Measurements from ENCODE around the gene CCDC92. TPM values are rescaled to one million over a fixed set of nuclear protein-coding genes. Genes with fewer than 3 reads are reported as not detected.

CCDC92 gene
- total RNA-seq, 1 donor from 2014 or later: 45.6 TPM

- no peak for DNase-seq (ENCODE audit: low spot score)
Measured at GRCh38 chr12:124002021-124002644, 29.5 kb upstream of the CCDC92 start.

DNA sequence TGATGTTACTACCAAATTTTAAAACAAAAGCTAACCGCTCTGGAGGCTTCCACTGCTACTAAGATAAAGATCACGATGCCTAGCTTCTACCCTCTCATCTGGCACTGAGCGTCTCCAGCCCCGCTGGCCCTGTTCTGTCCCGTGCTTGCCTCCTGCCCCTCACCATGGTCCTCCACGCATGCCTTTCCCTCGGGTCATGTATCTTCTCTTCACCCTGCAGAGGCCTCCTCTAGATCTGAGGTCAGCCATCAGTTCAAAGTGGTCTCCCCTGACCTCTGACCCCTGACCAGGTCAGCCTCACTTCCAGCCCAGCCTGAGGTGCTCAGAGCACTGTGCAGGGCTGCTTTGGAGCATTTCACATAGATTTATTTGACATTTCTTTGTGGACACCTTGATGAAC, 28.7 kb upstream of the CCDC92 start:
- DNase-seq (ENCODE audit: low spot score): no peak

- no peak for DNase-seq (ENCODE audit: low spot score)
Measured at GRCh38 chr12:124000111-124000510, 27.5 kb upstream of the CCDC92 start.

- DNase-seq (ENCODE audit: low spot score): no peak
Measured at GRCh38 chr12:123998991-123999359, 26.3 kb upstream of the CCDC92 start.

GRCh38 chr12:123998344-123998990, 25.8 kb upstream of the CCDC92 start:
- no peak for DNase-seq (ENCODE audit: low spot score)

DNA sequence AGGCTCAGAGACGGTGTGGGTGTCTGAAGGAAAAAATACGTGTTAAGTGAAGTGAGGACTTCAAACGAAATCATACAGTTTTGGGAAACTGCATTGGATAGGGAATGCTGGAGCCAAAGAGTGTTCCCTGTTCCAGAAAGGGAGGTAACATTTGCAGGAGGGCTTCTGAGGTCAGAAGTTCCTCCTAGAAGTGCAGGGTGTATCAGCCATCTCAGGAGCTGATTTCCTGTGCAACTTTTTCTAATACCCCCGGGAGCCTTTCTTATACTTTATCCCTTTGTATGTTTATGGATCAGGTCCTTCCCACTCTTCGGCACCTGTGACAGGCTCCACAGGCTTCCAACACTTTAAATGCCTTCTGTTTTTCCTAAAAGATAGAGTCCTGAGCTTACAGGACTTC, 25.3 kb upstream of the CCDC92 start:
- no peak for DNase-seq (ENCODE audit: low spot score)

- no peak for DNase-seq (ENCODE audit: low spot score)
Measured at GRCh38 chr12:123997033-123997822, 24.6 kb upstream of the CCDC92 start.

DNA sequence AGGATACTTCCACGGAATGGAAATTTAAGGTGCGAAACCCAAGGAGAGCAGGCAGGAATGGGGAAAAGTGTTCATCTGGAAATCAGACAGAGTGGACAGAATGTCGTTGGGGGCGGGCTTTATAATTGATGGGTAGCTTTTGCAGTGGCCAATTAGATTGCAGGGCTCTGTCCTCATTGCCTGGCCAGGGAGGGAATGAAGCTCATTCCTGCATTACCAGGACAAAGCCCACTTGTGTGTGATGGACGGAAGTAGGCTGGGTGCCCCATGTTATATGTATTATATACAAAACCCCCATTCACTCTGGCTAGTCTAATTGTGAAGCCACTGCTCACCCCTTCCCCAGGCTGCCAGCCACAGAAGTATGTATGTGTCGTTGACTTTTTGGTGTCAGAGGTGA, 23.9 kb upstream of the CCDC92 start:
- no peak for DNase-seq (ENCODE audit: low spot score)

DNA sequence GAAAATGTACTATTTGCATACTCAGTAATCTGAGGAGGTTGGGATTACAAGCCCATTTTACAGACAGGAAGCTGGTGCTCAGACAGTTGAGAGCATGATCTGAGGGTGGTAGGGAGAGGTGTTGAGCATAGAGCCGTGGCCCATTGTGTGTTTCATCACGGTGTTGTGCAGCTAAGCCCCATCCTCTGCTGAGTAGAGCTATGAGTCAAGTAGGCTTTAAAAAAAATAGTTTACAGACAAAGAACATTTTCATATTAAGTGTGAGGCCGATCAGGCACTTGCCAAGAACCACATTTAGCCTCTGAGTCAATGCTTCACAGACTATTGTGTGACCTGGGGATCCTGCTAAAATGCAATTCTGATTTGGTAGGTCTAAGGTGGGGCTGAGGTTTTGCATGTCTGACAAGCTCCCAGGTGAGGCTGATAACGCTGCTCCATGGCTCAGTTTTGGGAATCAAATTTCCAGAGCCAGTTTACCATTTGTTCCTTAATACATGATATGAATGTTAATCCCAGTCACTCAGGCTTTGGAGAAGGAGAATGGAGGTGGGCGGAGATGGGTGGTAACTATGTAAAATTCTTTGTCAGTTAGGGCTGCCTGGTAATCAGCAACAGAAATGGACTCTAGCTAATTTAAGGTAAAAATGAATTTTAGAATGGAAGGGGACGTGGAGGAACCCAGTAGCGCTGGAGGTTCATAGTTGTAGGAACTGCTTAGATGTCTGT, 22.6 kb upstream of the CCDC92 start:
- DNase-seq (ENCODE audit: low spot score): no peak

GRCh38 chr12:123992118-123992825, 19.6 kb upstream of the CCDC92 start:
- DNase-seq (ENCODE audit: low spot score): no peak

GRCh38 chr12:123991372-123991951, 18.8 kb upstream of the CCDC92 start:
- no peak for DNase-seq (ENCODE audit: low spot score)

GRCh38 chr12:123990511-123990910, 17.9 kb upstream of the CCDC92 start:
- no peak for DNase-seq (ENCODE audit: low spot score)

GRCh38 chr12:123989753-123990152, 17.1 kb upstream of the CCDC92 start:
- no peak for DNase-seq (ENCODE audit: low spot score)

DNA sequence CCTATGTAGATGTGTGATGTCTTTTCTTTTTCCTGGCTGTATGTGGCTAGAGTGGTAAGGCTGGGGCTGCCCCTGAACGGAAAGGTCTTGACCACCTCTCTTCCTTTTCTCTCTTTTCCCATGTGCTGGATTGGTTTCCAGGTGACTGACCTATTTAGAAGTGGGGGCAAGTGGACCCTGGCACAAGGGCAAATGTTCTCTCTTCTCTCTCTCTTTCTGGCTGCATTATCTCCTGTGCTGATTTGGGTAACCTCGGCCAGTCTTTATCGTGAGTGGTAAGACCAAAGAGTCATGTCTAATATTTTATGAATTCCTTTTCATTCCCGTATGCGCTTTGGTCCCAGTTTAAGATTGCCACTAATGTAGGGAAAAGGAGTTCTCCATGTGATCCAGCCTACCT, 16.5 kb upstream of the CCDC92 start:
- DNase-seq (ENCODE audit: low spot score): no peak

GRCh38 chr12:123987022-123987421, 14.4 kb upstream of the CCDC92 start:
- no peak for DNase-seq (ENCODE audit: low spot score)

DNA sequence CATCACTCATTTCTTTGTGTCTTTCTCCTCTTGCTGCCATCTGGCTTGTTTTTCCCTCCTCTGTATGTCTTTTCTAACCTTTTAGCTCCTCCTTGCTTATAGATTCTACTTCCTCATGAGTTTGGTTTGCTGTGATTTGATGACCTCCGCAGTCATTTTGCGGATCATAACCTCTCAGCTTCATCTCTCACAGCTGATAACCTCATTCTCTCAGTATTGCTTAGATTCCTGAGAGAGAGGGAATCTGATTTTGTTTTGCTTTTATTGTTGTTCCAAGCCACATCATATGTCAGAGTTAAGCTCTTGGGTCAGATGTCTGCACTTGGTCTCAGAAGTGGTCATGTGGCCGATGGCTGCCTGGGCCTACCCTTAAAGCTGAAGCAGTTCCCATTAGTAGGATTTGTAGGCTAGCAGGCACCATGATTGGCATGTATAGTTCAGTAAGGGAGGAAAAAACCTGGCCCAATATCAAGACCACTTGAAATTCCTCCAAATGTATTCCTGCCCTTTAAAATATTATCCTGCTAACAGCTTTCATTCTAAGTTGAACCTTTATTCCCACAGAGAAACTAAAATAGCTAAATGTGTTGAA, 13.8 kb upstream of the CCDC92 start:
- no peak for DNase-seq (ENCODE audit: low spot score)

GRCh38 chr12:123984903-123985302, 12.3 kb upstream of the CCDC92 start:
- DNase-seq (ENCODE audit: low spot score): no peak

GRCh38 chr12:123983822-123984485, 11.3 kb upstream of the CCDC92 start:
- peak; percentile 51 for DNase-seq (ENCODE audit: low spot score)

- no peak for DNase-seq (ENCODE audit: low spot score)
Measured at GRCh38 chr12:123982269-123982668, 9.6 kb upstream of the CCDC92 start.

DNA sequence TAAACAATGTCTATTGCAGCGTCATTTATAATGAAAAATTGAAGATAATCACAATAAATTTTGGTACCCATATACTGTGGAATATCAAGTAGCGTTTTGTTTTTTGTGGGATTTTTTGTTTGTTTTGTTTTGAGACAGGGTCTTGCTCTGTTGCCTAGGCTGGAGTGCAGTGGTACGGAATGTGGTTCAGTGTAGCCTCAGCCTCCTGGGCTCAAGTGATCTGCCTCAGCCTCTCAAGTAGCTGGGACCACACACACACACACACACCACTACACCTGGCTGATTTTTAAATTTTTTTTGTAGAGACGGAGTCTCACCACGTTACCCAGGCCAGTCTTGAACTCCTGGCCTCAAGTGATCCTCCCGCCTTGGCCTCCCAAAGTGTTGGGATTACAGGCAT, 6.9 kb upstream of the CCDC92 start:
- no peak for DNase-seq (ENCODE audit: low spot score)
